Natural killer cell (primary cell): Measurements from ENCODE around the gene STAC2. TPM values are rescaled to one million over a fixed set of nuclear protein-coding genes. Genes with fewer than 3 reads are reported as not detected.
"Not testable (repeated sequence)": the region's sequence is repeated elsewhere in the genome, so short reads cannot be mapped to it uniquely, and the experiment has no call there.

Experiments
- ATAC-seq, 3 donors: fragments of 150-1000 bp in 2 of 3; fragments of 200-7000 bp in 1 of 3; cut with Tn5 transposase; 1 replicate in 1 of 3; 2 replicates in 2 of 3; pipeline ENCODE4 v1.10.0; 2021; ENCODE audit warnings: mild to moderate bottlenecking in 2 of 3, moderate library complexity in 2 of 3
- DNase-seq, 2 donors: peaks; one replicate each; pipeline versions ENCODE4 v3.0.0 to v3.0.0-alpha.2; 2013 to 2021; ENCODE audit warnings: mixed read lengths in 1 of 2
- H3K27ac ChIP-seq: one replicate; pipeline ENCODE4 v1.5.1; 2013; ENCODE audit warnings: mild to moderate bottlenecking, low read length
- H3K27me3 ChIP-seq: one replicate; pipeline ENCODE4 v1.6.1; 2013; ENCODE audit warnings: low read length; ENCODE audit not compliant: control insufficient read depth, insufficient read depth
- H3K36me3 ChIP-seq: one replicate; pipeline ENCODE4 v1.6.1; 2013; ENCODE audit warnings: low read length; ENCODE audit not compliant: control insufficient read depth, insufficient read depth
- H3K4me1 ChIP-seq: one replicate; pipeline ENCODE4 v1.6.1; 2013; ENCODE audit warnings: low read length; ENCODE audit not compliant: control insufficient read depth, insufficient read depth
- H3K4me3 ChIP-seq: one replicate; pipeline ENCODE4 v1.5.1; 2013; ENCODE audit warnings: low read length
- H3K9me3 ChIP-seq: one replicate; pipeline ENCODE4 v1.6.1; 2013; ENCODE audit warnings: low read length; ENCODE audit not compliant: control insufficient read depth, insufficient read depth
- H3K27ac Mint-ChIP-seq, 2 donors: one replicate each; pipeline ENCODE4 v1.8.0; 2022; ENCODE audit warnings: mild to moderate bottlenecking in 2 of 2, mixed read lengths in 2 of 2, moderate library complexity in 1 of 2
- H3K27me3 Mint-ChIP-seq, 2 donors: one replicate each; pipeline ENCODE4 v1.8.0; 2022; ENCODE audit warnings: low read depth in 2 of 2, mixed read lengths in 2 of 2
- H3K36me3 Mint-ChIP-seq: one replicate; pipeline ENCODE4 v1.8.0; 2022; ENCODE audit warnings: mixed read lengths
- H3K4me1 Mint-ChIP-seq, 2 donors: one replicate each; pipeline ENCODE4 v1.8.0; 2022; ENCODE audit warnings: mixed read lengths in 2 of 2
- H3K4me3 Mint-ChIP-seq: one replicate; pipeline ENCODE4 v1.8.0; 2022; ENCODE audit warnings: mild to moderate bottlenecking, moderate library complexity, mixed read lengths
- H3K9me3 Mint-ChIP-seq, 2 donors: one replicate each; pipeline ENCODE4 v1.8.0; 2022; ENCODE audit warnings: mixed read lengths in 2 of 2
- CTCF ChIP-seq: fragments of 200-600 bp; IDR thresholded peaks from one replicate; pipeline ENCODE4 v1.8.0; 2022; ENCODE audit warnings: antibody characterized with exemption
- WGBS: methylation state at CpG from one replicate; pipeline ENCODE4 v1.1.7; 2013; ENCODE audit warnings: missing lambda C conversion rate; ENCODE audit not compliant: insufficient coverage; 5-methylcytosine and 5-hydroxymethylcytosine counted together
- intact Hi-C: fragments of 100-400 bp; cut with micrococcal nuclease; formaldehyde crosslinking; loops from one replicate; pipeline ENCODE4 v1.14.2; 2022
- total RNA-seq, 4 donors: library from RNA; stranded (reverse); fragments of 120-200 nt in 1 of 4; gene quantifications; one replicate each; pipeline versions ENCODE4 v1.2.3 to v1.2.4, GENCODE V29; 2013 to 2022

The STAC2 gene
- total RNA-seq, 3 donors from 2014 or later (not counting 1 experiment from before 2014, with no cell fraction given) = not detected

- H3K4me3 ChIP-seq = no peak overlapping the region
- ATAC-seq = no peak
Measured at GRCh38 chr17:39261286-39261685, 35.5 kb upstream of the STAC2 start.

GRCh38 chr17:39252788-39253460 lies 27.2 kb upstream of the STAC2 start:
- H3K4me3 Mint-ChIP-seq = no peak overlapping the region
- no peaks in the 10 kb centered on the region for H3K4me1 ChIP-seq
- ATAC-seq (no peak), DNase-seq (no peak)
- WGBS = 96% methylated on average over 6 of the region's 7 CpGs
- H3K9me3 Mint-ChIP-seq = no peaks in the 10 kb centered on the region
- no peaks in the 10 kb centered on the region for H3K9me3 ChIP-seq
- no peaks in the 10 kb centered on the region for H3K27me3 ChIP-seq
- no peak for TF ChIP-seq CTCF
- intact Hi-C loops = no loop called here
- peaks cover 10% of the 10 kb centered on the region for H3K36me3 Mint-ChIP-seq
- no peak overlapping the region for H3K4me3 ChIP-seq
- peaks cover 24% of the 10 kb centered on the region for H3K36me3 ChIP-seq
- no peaks in the 10 kb centered on the region for H3K4me1 Mint-ChIP-seq
- no peak overlapping the region for H3K27ac Mint-ChIP-seq
- no peak overlapping the region for H3K27ac ChIP-seq
- H3K27me3 Mint-ChIP-seq = no peaks in the 10 kb centered on the region

More at GRCh38 chr17:39261286-39261685, 35.5 kb upstream of the STAC2 start:
- TF ChIP-seq CTCF = no peak
- no peaks in the 10 kb centered on the region for H3K4me1 Mint-ChIP-seq
- intact Hi-C loops = no loop called here
- peak in 1 of 2 donors; percentile 48 for DNase-seq
- H3K27ac ChIP-seq = no peak overlapping the region
- H3K27me3 ChIP-seq = no peaks in the 10 kb centered on the region
- H3K4me3 Mint-ChIP-seq = no peak overlapping the region
- 94% methylated on average over 7 of the region's 7 CpGs for WGBS
- H3K27me3 Mint-ChIP-seq = no peaks in the 10 kb centered on the region
- peaks cover 32% of the 10 kb centered on the region for H3K36me3 Mint-ChIP-seq
- no peak overlapping the region for H3K27ac Mint-ChIP-seq
- peaks cover 57% of the 10 kb centered on the region for H3K36me3 ChIP-seq
- H3K4me1 ChIP-seq = no peaks in the 10 kb centered on the region
- H3K9me3 Mint-ChIP-seq = no peaks in the 10 kb centered on the region
- no peaks in the 10 kb centered on the region for H3K9me3 ChIP-seq

- Histone ChIP-seq H3K27ac (no peak overlapping the region), H3K27me3 (no peaks in the 10 kb centered on the region), H3K4me3 (no peak overlapping the region), H3K36me3 (peaks cover 17% of the 10 kb centered on the region), H3K9me3 (no peaks in the 10 kb centered on the region), H3K4me1 (no peaks in the 10 kb centered on the region)
- ATAC-seq (no peak), DNase-seq (no peak)
- intact Hi-C loops = no loop called here
- Mint-ChIP-seq H3K27ac (no peak overlapping the region), H3K36me3 (peaks cover 1% of the 10 kb centered on the region), H3K4me1 (no peaks in the 10 kb centered on the region), H3K27me3 (no peaks in the 10 kb centered on the region), H3K9me3 (no peaks in the 10 kb centered on the region), H3K4me3 (no peak overlapping the region)
- no peak for TF ChIP-seq CTCF
- no CpG with 5 or more reads among the region's 1 CpG for WGBS
Measured at GRCh38 chr17:39251997-39252396, 26.3 kb upstream of the STAC2 start.

- ATAC-seq, H3K27me3 Mint-ChIP-seq, H3K9me3 Mint-ChIP-seq, H3K4me1 Mint-ChIP-seq, H3K4me3 Mint-ChIP-seq, H3K27ac ChIP-seq, H3K27ac Mint-ChIP-seq, H3K4me3 ChIP-seq, H3K4me1 ChIP-seq, H3K36me3 Mint-ChIP-seq, H3K27me3 ChIP-seq, H3K9me3 ChIP-seq, DNase-seq, intact Hi-C loops: not testable (repeated sequence)
- WGBS = 94% methylated on average over 10 of the region's 12 CpGs
- peaks cover 17% of the 10 kb centered on the region for H3K36me3 ChIP-seq
Measured at GRCh38 chr17:39250076-39250475, 24.3 kb upstream of the STAC2 start.
